Upper lobe of left lung (tissue), 6 donors: ENCODE measurements around the gene UMAD1. TPM values are rescaled to one million over a fixed set of nuclear protein-coding genes. Genes with fewer than 3 reads are reported as not detected.
"Not testable (repeated sequence)": the region's sequence is repeated elsewhere in the genome, so short reads cannot be mapped to it uniquely, and the experiment has no call there.

Experiments used
- ATAC-seq, 2 donors: fragments of 200-7000 bp; cut with Tn5 transposase; one replicate each; pipeline ENCODE4 v1.9.1; 2022; ENCODE audit warnings: mild to moderate bottlenecking in 2 of 2, moderate library complexity in 2 of 2; ENCODE audit not compliant: low FRiP score in 2 of 2
- DNase-seq, 2 donors: peaks; one replicate each; pipeline ENCODE4 v3.0.0-alpha.2; 2019 to 2020
- H3K27ac ChIP-seq, 4 donors: fragments of 200-600 bp; sonication (generic); one replicate each; pipeline ENCODE4 v1.5.1; 2016 to 2019
- H3K27me3 ChIP-seq, 4 donors: fragments of 200-600 bp; sonication (generic); one replicate each; pipeline ENCODE4 v1.5.1; 2017 to 2019
- H3K36me3 ChIP-seq, 4 donors: fragments of 200-600 bp; sonication (generic); one replicate each; pipeline ENCODE4 v1.5.1; 2016 to 2019
- H3K4me1 ChIP-seq, 4 donors: fragments of 200-600 bp; sonication (generic); one replicate each; pipeline ENCODE4 v1.5.1; 2018 to 2019
- H3K4me3 ChIP-seq, 4 donors: fragments of 200-600 bp; sonication (generic); one replicate each; pipeline ENCODE4 v1.5.1; 2017 to 2019; ENCODE audit warnings: mild to moderate bottlenecking in 2 of 4, moderate library complexity in 1 of 4
- H3K9me3 ChIP-seq, 4 donors: fragments of 200-600 bp; sonication (generic); one replicate each; pipeline ENCODE4 v1.5.1; 2018 to 2019
- CTCF ChIP-seq, 6 experiments: fragments of 450-650 bp in 4 of 6; fragments of 200-600 bp in 2 of 6; sonication (generic) in 2 of 6; IDR thresholded peaks; one replicate each; pipeline ENCODE4 v1.5.1; 2016 to 2019; ENCODE audit warnings: antibody characterized with exemption in 6 of 6
- EP300 ChIP-seq, 4 donors: sonication (generic); formaldehyde crosslinking; IDR thresholded peaks; one replicate each; pipeline ENCODE4 v1.5.1; 2017; ENCODE audit warnings: antibody characterized with exemption in 4 of 4, control low read depth in 2 of 4
- POLR2A ChIP-seq, 4 donors: fragments of 450-650 bp; IDR thresholded peaks; one replicate each; pipeline ENCODE4 v1.5.1; 2016 to 2017; ENCODE audit warnings: antibody characterized with exemption in 4 of 4, mild to moderate bottlenecking in 2 of 4
- POLR2AphosphoS5 ChIP-seq, 2 donors: sonication (generic); formaldehyde crosslinking; IDR thresholded peaks; one replicate each; pipeline ENCODE4 v1.5.1; 2017; ENCODE audit warnings: antibody characterized with exemption in 2 of 2
- WGBS, 2 donors: methylation state at CpG; one replicate each; pipeline ENCODE4 v1.1.5; 2017 to 2018; 5-methylcytosine and 5-hydroxymethylcytosine counted together
- total RNA-seq, 6 donors: library from RNA; depleted of rRNA in 4 of 6; stranded (reverse); fragments of >200 nt in 4 of 6; gene quantifications; one replicate each; pipeline versions ENCODE4 v1.1.0 to v1.2.1, GENCODE V29; 2016 to 2021
- donor health status: DM: no; HTN: no; CAD: no; lungs with moderate emphysema.
- donor health status: DM: no; HTN: yes; CAD: no; lungs with severe emphysema.

Gene UMAD1
- total RNA-seq, 6 donors from 2014 or later, result 8.4 to 29.7 (median 13.3) TPM

- H3K27ac ChIP-seq, result no peak overlapping the region
- no peaks in the 10 kb centered on the region for H3K9me3 ChIP-seq
- ATAC-seq (no peak), DNase-seq (no peak)
- WGBS, 2 donors, result 54 to 59% methylated on average over 3 of the region's 3 CpGs
- H3K4me1 ChIP-seq, result no peaks in the 10 kb centered on the region
- no peaks in the 10 kb centered on the region for H3K27me3 ChIP-seq
- peaks cover 0 to 12% (median 2%) of the 10 kb centered on the region in 4 donors for H3K36me3 ChIP-seq
- no peak overlapping the region for H3K4me3 ChIP-seq
- no peak for TF ChIP-seq POLR2A (IDR thresholded peaks at IDR 0.05)
- no peak for TF ChIP-seq POLR2AphosphoS5 (IDR thresholded peaks at IDR 0.05)
- no peak for TF ChIP-seq CTCF (IDR thresholded peaks at IDR 0.05)
- TF ChIP-seq EP300 (IDR thresholded peaks at IDR 0.05), result no peak
Measured at GRCh38 chr7:7671361-7671760, 30.8 kb downstream of the UMAD1 start.

- Histone ChIP-seq H3K9me3 (peaks cover 0 to 3% (median 0%) of the 10 kb centered on the region in 4 donors), H3K4me3 (no peak overlapping the region), H3K27ac (no peak overlapping the region), H3K4me1 (no peaks in the 10 kb centered on the region), H3K36me3 (peaks cover 0 to 13% (median 2%) of the 10 kb centered on the region in 4 donors), H3K27me3 (no peaks in the 10 kb centered on the region)
- TF ChIP-seq EP300 (IDR thresholded peaks at IDR 0.05) (no peak), CTCF (IDR thresholded peaks at IDR 0.05) (no peak), POLR2A (IDR thresholded peaks at IDR 0.05) (no peak), POLR2AphosphoS5 (IDR thresholded peaks at IDR 0.05) (no peak)
- 81 to 83% methylated on average over 6 of the region's 6 CpGs for WGBS, 2 donors
- no peak for DNase-seq
- ATAC-seq, result no peak
Measured at GRCh38 chr7:7672545-7673239, 32.1 kb downstream of the UMAD1 start.

GRCh38 chr7:7673240-7673550 is 32.6 kb downstream of the UMAD1 start:
- TF ChIP-seq POLR2AphosphoS5 (IDR thresholded peaks at IDR 0.05) (no peak), POLR2A (IDR thresholded peaks at IDR 0.05) (no peak), EP300 (IDR thresholded peaks at IDR 0.05) (no peak), CTCF (IDR thresholded peaks at IDR 0.05) (no peak)
- no peak for DNase-seq
- no peaks in the 10 kb centered on the region for H3K27me3 ChIP-seq
- H3K36me3 ChIP-seq, result peaks cover 0 to 13% (median 2%) of the 10 kb centered on the region in 4 donors
- no peak overlapping the region for H3K27ac ChIP-seq
- no peak for ATAC-seq
- 79 to 81% methylated on average over 2 of the region's 2 CpGs for WGBS, 2 donors
- H3K4me1 ChIP-seq, result no peaks in the 10 kb centered on the region
- no peak overlapping the region for H3K4me3 ChIP-seq
- peaks cover 0 to 3% (median 0%) of the 10 kb centered on the region in 4 donors for H3K9me3 ChIP-seq

GRCh38 chr7:7675686-7676085 is 35.1 kb downstream of the UMAD1 start:
- WGBS, 2 donors, result 66 to 71% methylated on average over 6 of the region's 6 CpGs
- Histone ChIP-seq H3K4me3 (no peak overlapping the region), H3K9me3 (peaks cover 0 to 3% (median 0%) of the 10 kb centered on the region in 4 donors), H3K27me3 (no peaks in the 10 kb centered on the region), H3K4me1 (peaks cover 0 to under 1% (median 0%) of the 10 kb centered on the region in 4 donors), H3K27ac (no peak overlapping the region), H3K36me3 (peaks cover 0 to 13% (median 2%) of the 10 kb centered on the region in 4 donors)
- TF ChIP-seq EP300 (IDR thresholded peaks at IDR 0.05) (no peak), POLR2AphosphoS5 (IDR thresholded peaks at IDR 0.05) (no peak), POLR2A (IDR thresholded peaks at IDR 0.05) (no peak), CTCF (IDR thresholded peaks at IDR 0.05) (no peak)
- DNase-seq (no peak), ATAC-seq (no peak)

GRCh38 chr7:7679640-7680039 is 39.1 kb downstream of the UMAD1 start:
- WGBS, 2 donors, result 93 to 100% methylated on average over 2 of the region's 2 CpGs

More at GRCh38 chr7:7679640-7680039, 39.1 kb downstream of the UMAD1 start:
- not testable (repeated sequence) for ATAC-seq, H3K27ac ChIP-seq, H3K4me3 ChIP-seq, H3K27me3 ChIP-seq, DNase-seq, H3K9me3 ChIP-seq
- Histone ChIP-seq H3K4me1 (peaks cover 4 to 16% (median 12%) of the 10 kb centered on the region in 4 donors), H3K36me3 (peaks cover 0 to 13% (median 2%) of the 10 kb centered on the region in 4 donors)
